Tibial artery (tissue), 4 donors: ENCODE measurements around the gene COPA.
A peak's percentile ranks its signal among the peaks of the same experiment; 100 is the strongest.

Experiments used
- DNase-seq, 2 donors: peaks; one replicate each; pipeline ENCODE4 v3.0.0-alpha.2; 2019
- H3K27ac ChIP-seq, 2 donors: fragments of 200-600 bp; sonication (generic) in 1 of 2; 1 replicate in 1 of 2; 2 replicates in 1 of 2; pipeline ENCODE4 v1.5.1; 2018 to 2019; ENCODE audit warnings: mild to moderate bottlenecking in 1 of 2
- H3K27me3 ChIP-seq, 2 donors: fragments of 200-600 bp; sonication (generic) in 1 of 2; one replicate each; pipeline versions ENCODE4 v1.5.1 to v1.6.0; 2016 to 2019
- H3K36me3 ChIP-seq, 3 donors: fragments of 200-600 bp; sonication (generic) in 2 of 3; one replicate each; pipeline ENCODE4 v1.5.1; 2016 to 2019; ENCODE audit warnings: mild to moderate bottlenecking in 2 of 3
- H3K4me1 ChIP-seq, 4 donors: fragments of 200-600 bp; sonication (generic) in 2 of 4; 1 replicate in 3 of 4; 2 replicates in 1 of 4; pipeline ENCODE4 v1.5.1; 2016 to 2019
- H3K4me3 ChIP-seq, 2 donors: fragments of 200-600 bp; sonication (generic) in 1 of 2; 1 replicate in 1 of 2; 2 replicates in 1 of 2; pipeline ENCODE4 v1.5.1; 2018 to 2019; ENCODE audit warnings: mild to moderate bottlenecking in 2 of 2
- H3K9me3 ChIP-seq, 3 donors: fragments of 200-600 bp; sonication (generic) in 1 of 3; one replicate each; pipeline ENCODE4 v1.5.1; 2016 to 2019
- CTCF ChIP-seq, 2 experiments: fragments of 200-600 bp in 1 of 2; fragments of 450-650 bp in 1 of 2; IDR thresholded peaks; one replicate each; pipeline ENCODE4 v1.5.1; 2017 to 2019; ENCODE audit warnings: antibody characterized with exemption in 2 of 2, mild to moderate bottlenecking in 1 of 2, moderate library complexity in 1 of 2
- intact Hi-C: fragments of 100-400 bp; cut with DNase I; formaldehyde crosslinking; loops from one replicate; pipeline ENCODE4 v1.15.0; 2023; ENCODE audit warnings: low total_unique reads

Gene COPA

GRCh38 chr1:160344241-160344640 lies 1.2 kb upstream of the COPA start:
- no peak overlapping the region for H3K27ac ChIP-seq
- no peak for DNase-seq

GRCh38 chr1:160342526-160342925 lies 524 bp downstream of the COPA start:
- intact Hi-C loops = no loop called here
- DNase-seq = no peak
- Histone ChIP-seq H3K27ac (peak overlapping the region; percentile 94 to 95), H3K36me3 (peaks cover 23 to 38% (median 23%) of the 10 kb centered on the region in 3 donors), H3K4me1 (peaks cover 0 to 33% (median 23%) of the 10 kb centered on the region in 4 donors), H3K27me3 (no peaks in the 10 kb centered on the region), H3K9me3 (no peaks in the 10 kb centered on the region), H3K4me3 (peak overlapping the region; percentile 75 to 77)
- TF ChIP-seq CTCF (IDR thresholded peaks at IDR 0.05) = no peak

More at GRCh38 chr1:160344241-160344640, 1.2 kb upstream of the COPA start:
- TF ChIP-seq CTCF (IDR thresholded peaks at IDR 0.05) = no peak
- intact Hi-C loops = no loop called here
- Histone ChIP-seq H3K36me3 (peaks cover 9 to 36% (median 15%) of the 10 kb centered on the region in 3 donors), H3K27me3 (no peaks in the 10 kb centered on the region), H3K4me3 (peak overlapping the region; percentile 75 to 77), H3K9me3 (no peaks in the 10 kb centered on the region), H3K4me1 (peaks cover 0 to 33% (median 23%) of the 10 kb centered on the region in 4 donors)

- no peak for TF ChIP-seq CTCF (IDR thresholded peaks at IDR 0.05)
- no peak overlapping the region for H3K4me3 ChIP-seq
- H3K9me3 ChIP-seq = no peaks in the 10 kb centered on the region
- no peaks in the 10 kb centered on the region for H3K27me3 ChIP-seq
- peaks cover 23 to 44% (median 36%) of the 10 kb centered on the region in 3 donors for H3K36me3 ChIP-seq
- H3K4me1 ChIP-seq = peaks cover 0 to 33% (median 23%) of the 10 kb centered on the region in 4 donors
- no peak for DNase-seq
- intact Hi-C loops = no loop called here
- H3K27ac ChIP-seq = no peak overlapping the region
Observed at GRCh38 chr1:160340866-160341265, 2.2 kb downstream of the COPA start.

DNA sequence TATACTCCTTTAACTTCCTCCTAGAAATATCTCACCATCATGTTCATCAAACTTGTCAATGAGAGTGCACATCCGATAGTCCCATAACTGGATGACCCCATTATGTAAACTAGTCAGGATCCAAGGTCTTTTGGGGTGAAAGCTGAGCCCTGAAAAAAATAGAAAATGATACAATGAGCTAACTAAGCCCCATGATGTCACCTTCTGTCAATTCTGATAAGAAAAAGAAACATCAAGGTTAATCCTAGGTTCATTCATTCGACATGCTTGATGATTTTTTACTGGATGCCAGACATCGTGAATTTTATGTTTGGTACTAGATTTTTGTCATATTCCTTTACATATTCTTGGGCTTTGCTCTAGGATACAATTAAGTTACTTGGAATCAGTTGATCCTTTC lies 2.9 kb downstream of the COPA start:
- intact Hi-C loops = no loop called here
- Histone ChIP-seq H3K36me3 (peaks cover 29 to 51% (median 38%) of the 10 kb centered on the region in 3 donors), H3K4me1 (peaks cover 0 to 32% (median 23%) of the 10 kb centered on the region in 4 donors), H3K4me3 (no peak overlapping the region), H3K27me3 (no peaks in the 10 kb centered on the region), H3K27ac (no peak overlapping the region), H3K9me3 (no peaks in the 10 kb centered on the region)
- DNase-seq = no peak
- TF ChIP-seq CTCF (IDR thresholded peaks at IDR 0.05) = no peak

- H3K4me1 ChIP-seq = peaks cover 0 to 22% (median 15%) of the 10 kb centered on the region in 4 donors
Observed at GRCh38 chr1:160338580-160338979, 4.5 kb downstream of the COPA start.

More at GRCh38 chr1:160338580-160338979, 4.5 kb downstream of the COPA start:
- H3K9me3 ChIP-seq = no peaks in the 10 kb centered on the region
- intact Hi-C loops = no loop called here
- no peak for DNase-seq
- no peak for TF ChIP-seq CTCF (IDR thresholded peaks at IDR 0.05)
- H3K36me3 ChIP-seq = peaks cover 44 to 67% (median 53%) of the 10 kb centered on the region in 3 donors
- H3K27me3 ChIP-seq = no peaks in the 10 kb centered on the region
- H3K4me3 ChIP-seq = no peak overlapping the region
- H3K27ac ChIP-seq = no peak overlapping the region
